ENCODE data around the gene TTLL8. TPM values are rescaled to one million over a fixed set of nuclear protein-coding genes. Genes with fewer than 3 reads are reported as not detected.

TTLL8 gene
- polyA plus RNA-seq, 1 of the 3 experiments (the other 2 are of a cell fraction) = not detected

GRCh38 chr22:50048836-50049235, 9.3 kb downstream of the TTLL8 start:
- H3K9ac ChIP-seq = no peak overlapping the region
- CTCF ChIA-PET = interaction anchor here (3.3 kb wide), 1 partner anchor 19 kb away, joined by 12 read pairs; no protein-coding TSS in a partner anchor
- POLR2A ChIA-PET = no interaction called here

DNA sequence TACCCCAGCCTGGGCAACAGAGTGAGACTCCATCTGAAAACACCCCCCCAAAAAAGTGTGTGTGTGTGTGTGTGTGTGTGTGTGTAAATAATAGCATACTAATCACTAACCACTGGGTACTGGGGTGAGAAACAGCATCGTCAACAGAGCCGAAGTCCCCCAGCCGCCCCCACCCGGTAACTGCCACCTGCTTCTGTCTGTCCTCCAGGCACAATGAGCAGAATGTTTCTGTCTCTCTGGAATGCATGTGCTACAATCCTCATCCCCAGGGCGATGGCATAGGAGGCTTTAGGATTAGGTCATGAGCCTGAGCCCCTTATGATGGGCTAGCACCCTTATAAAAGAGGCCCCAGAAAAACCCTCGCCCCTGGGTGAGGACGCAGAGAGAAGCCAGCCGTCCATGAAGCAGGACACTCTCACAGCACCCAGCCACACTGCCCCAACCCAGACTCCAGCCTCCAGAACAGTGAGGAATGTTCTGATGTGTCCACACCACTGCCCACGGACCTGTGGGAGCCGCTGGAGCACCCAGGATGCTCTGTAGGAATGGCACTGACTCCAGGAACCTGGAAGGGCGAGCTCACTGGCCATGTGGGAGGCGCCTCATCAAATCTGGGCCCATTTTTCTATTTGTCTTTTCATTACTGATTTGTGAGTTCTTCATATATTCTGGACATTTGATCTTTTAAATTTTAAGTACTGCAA, 9.9 kb downstream of the TTLL8 start:
- 76% methylated on average over 9 of the region's 12 CpGs for WGBS (ENCODE audit: low lambda C conversion rate)
- Histone ChIP-seq H4K20me1 (ENCODE audit: insufficient read depth) (no peaks in the 10 kb centered on the region), H3K27me3 (ENCODE audit: insufficient read depth) (peaks cover 12% of the 10 kb centered on the region), H3K36me3 (replicated peaks in 1 of 2; ENCODE audit: control insufficient read depth in 1 of 2, insufficient read depth in 2 of 2, low read length in 1 of 2) (no peaks in the 10 kb centered on the region), H3K9me3 (no peaks in the 10 kb centered on the region), H3K9ac (no peak overlapping the region), H2AFZ (ENCODE audit: low read depth) (no peak overlapping the region), H3K79me2 (ENCODE audit: insufficient read depth) (no peaks in the 10 kb centered on the region), H3K4me3 (ENCODE audit: low read depth in 2 of 2, low read length in 1 of 2) (no peak overlapping the region), H3K4me2 (no peak overlapping the region), H3F3A (replicated peaks; ENCODE audit: insufficient read depth) (no peaks in the 10 kb centered on the region), H3K27ac (ENCODE audit: low read depth in 2 of 2, low read length in 1 of 2) (no peak overlapping the region), H3K9me2 (no peaks in the 10 kb centered on the region), H3K4me1 (ENCODE audit: control insufficient read depth in 1 of 2, insufficient read depth in 2 of 2, low read depth in 1 of 2, low read length in 1 of 2) (no peaks in the 10 kb centered on the region)
- ChIA-PET POLR2A (no interaction called here), CTCF (interaction anchor here (0.6 to 3.3 kb wide), 2 partner anchors 18 to 31 kb away, joined by 3 to 12 read pairs; no protein-coding TSS in a partner anchor)
- TF ChIP-seq SIN3A (IDR thresholded peaks at IDR 0.05; ENCODE audit: borderline replicate concordance, low read depth, low read length) = no peak
- DNase-seq = no peak

More at GRCh38 chr22:50048836-50049235, 9.3 kb downstream of the TTLL8 start:
- no peaks in the 10 kb centered on the region for H3K9me2 ChIP-seq
- H3K27ac ChIP-seq (ENCODE audit: low read depth in 2 of 2, low read length in 1 of 2) = no peak overlapping the region
- no peaks in the 10 kb centered on the region for H4K20me1 ChIP-seq (ENCODE audit: insufficient read depth)
- no peaks in the 10 kb centered on the region for H3K4me1 ChIP-seq (ENCODE audit: control insufficient read depth in 1 of 2, insufficient read depth in 2 of 2, low read depth in 1 of 2, low read length in 1 of 2)
- no peak overlapping the region for H3K4me2 ChIP-seq
- no peaks in the 10 kb centered on the region for H3K79me2 ChIP-seq (ENCODE audit: insufficient read depth)
- H3K27me3 ChIP-seq (ENCODE audit: insufficient read depth) = peaks cover 8% of the 10 kb centered on the region
- WGBS (ENCODE audit: low lambda C conversion rate) = 26% methylated on average over 5 of the region's 17 CpGs
- DNase-seq = no peak
- no peaks in the 10 kb centered on the region for H3K36me3 ChIP-seq (replicated peaks in 1 of 2; ENCODE audit: control insufficient read depth in 1 of 2, insufficient read depth in 2 of 2, low read length in 1 of 2)
- TF ChIP-seq MEF2A (IDR thresholded peaks at IDR 0.05; ENCODE audit: borderline replicate concordance, low read depth) (no peak), RFX5 (IDR thresholded peaks at IDR 0.05; ENCODE audit: low read length) (no peak), MAX (IDR thresholded peaks at IDR 0.05; ENCODE audit: low read depth) (no peak), POLR2AphosphoS5 (IDR thresholded peaks at IDR 0.05; ENCODE audit: low read depth, low read length) (no peak), GABPA (IDR thresholded peaks at IDR 0.05; ENCODE audit: low read depth) (no peak), CHD2 (IDR thresholded peaks at IDR 0.05; ENCODE audit: low read length, partially characterized antibody) (no peak), ELF1 (IDR thresholded peaks at IDR 0.05) (no peak), EZH2phosphoT487 (IDR thresholded peaks at IDR 0.05; ENCODE audit: borderline replicate concordance, low read depth) (no peak), FOXJ3 (CRISPR knock-in tag; IDR thresholded peaks at IDR 0.05) (no peak), EP300 (IDR thresholded peaks at IDR 0.05; ENCODE audit: borderline replicate concordance in 1 of 2, low read depth in 1 of 2, low read length in 1 of 2) (no peak), RAD21 (IDR thresholded peaks at IDR 0.05; ENCODE audit: low read length) (no peak)
- TF ChIP-seq, protein P1, sequence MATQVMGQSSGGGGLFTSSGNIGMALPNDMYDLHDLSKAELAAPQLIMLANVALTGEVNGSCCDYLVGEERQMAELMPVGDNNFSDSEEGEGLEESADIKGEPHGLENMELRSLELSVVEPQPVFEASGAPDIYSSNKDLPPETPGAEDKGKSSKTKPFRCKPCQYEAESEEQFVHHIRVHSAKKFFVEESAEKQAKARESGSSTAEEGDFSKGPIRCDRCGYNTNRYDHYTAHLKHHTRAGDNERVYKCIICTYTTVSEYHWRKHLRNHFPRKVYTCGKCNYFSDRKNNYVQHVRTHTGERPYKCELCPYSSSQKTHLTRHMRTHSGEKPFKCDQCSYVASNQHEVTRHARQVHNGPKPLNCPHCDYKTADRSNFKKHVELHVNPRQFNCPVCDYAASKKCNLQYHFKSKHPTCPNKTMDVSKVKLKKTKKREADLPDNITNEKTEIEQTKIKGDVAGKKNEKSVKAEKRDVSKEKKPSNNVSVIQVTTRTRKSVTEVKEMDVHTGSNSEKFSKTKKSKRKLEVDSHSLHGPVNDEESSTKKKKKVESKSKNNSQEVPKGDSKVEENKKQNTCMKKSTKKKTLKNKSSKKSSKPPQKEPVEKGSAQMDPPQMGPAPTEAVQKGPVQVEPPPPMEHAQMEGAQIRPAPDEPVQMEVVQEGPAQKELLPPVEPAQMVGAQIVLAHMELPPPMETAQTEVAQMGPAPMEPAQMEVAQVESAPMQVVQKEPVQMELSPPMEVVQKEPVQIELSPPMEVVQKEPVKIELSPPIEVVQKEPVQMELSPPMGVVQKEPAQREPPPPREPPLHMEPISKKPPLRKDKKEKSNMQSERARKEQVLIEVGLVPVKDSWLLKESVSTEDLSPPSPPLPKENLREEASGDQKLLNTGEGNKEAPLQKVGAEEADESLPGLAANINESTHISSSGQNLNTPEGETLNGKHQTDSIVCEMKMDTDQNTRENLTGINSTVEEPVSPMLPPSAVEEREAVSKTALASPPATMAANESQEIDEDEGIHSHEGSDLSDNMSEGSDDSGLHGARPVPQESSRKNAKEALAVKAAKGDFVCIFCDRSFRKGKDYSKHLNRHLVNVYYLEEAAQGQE (IDR thresholded peaks at IDR 0.05; ENCODE audit: low read depth, low read length) = no peak
- no peaks in the 10 kb centered on the region for H3F3A ChIP-seq (replicated peaks; ENCODE audit: insufficient read depth)
- H3K4me3 ChIP-seq (ENCODE audit: low read depth in 2 of 2, low read length in 1 of 2) = no peak overlapping the region
- no peaks in the 10 kb centered on the region for H3K9me3 ChIP-seq
- H2AFZ ChIP-seq (ENCODE audit: low read depth) = no peak overlapping the region
